ENCODE measurements around the gene ZSCAN23.

DNA sequence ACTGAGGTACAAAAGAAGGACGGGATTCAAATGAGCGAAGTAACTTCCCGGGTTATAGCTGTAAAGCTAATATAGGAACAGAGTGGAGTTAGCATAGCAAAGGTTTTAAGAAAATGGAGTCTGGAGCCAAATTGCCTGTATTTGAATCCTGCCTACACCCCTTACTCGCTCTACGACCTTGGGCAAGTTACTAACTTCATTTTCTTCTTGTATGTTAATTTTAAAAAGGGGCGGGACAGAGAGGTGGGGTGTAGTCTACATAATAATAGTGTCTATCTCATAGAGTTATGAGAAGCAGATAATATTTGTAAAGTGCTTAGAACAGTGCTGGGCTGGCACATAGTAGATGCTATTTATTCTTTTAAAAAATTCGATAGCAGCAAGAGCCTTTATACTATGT is 705 bp downstream of the ZSCAN23 start:
- TF ChIP-seq, protein P1, sequence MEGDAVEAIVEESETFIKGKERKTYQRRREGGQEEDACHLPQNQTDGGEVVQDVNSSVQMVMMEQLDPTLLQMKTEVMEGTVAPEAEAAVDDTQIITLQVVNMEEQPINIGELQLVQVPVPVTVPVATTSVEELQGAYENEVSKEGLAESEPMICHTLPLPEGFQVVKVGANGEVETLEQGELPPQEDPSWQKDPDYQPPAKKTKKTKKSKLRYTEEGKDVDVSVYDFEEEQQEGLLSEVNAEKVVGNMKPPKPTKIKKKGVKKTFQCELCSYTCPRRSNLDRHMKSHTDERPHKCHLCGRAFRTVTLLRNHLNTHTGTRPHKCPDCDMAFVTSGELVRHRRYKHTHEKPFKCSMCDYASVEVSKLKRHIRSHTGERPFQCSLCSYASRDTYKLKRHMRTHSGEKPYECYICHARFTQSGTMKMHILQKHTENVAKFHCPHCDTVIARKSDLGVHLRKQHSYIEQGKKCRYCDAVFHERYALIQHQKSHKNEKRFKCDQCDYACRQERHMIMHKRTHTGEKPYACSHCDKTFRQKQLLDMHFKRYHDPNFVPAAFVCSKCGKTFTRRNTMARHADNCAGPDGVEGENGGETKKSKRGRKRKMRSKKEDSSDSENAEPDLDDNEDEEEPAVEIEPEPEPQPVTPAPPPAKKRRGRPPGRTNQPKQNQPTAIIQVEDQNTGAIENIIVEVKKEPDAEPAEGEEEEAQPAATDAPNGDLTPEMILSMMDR (IDR thresholded peaks at IDR 0.05): no peak
- TF ChIP-seq EP300 (IDR thresholded peaks at IDR 0.05) (no peak), POLR2A (IDR thresholded peaks at IDR 0.05) (no peak)

Measured in upper lobe of left lung (tissue), 4 donors.